GM18502 (cell line): ENCODE measurements around the gene SUPT20HL1.

Experiments
- ATAC-seq: cut with Tn5 transposase; IDR thresholded peaks from one replicate; pipeline ENCODE4 v1.9.1; 2021; ENCODE audit warnings: mild to moderate bottlenecking; ENCODE audit not compliant: unreplicated experiment, poor library complexity

SUPT20HL1 gene

GRCh38 chrX:24392709-24393108, 32.3 kb downstream of the SUPT20HL1 start:
- ATAC-seq: no peak

GRCh38 chrX:24395775-24396174, 35.3 kb downstream of the SUPT20HL1 start:
- peak; percentile 86 for ATAC-seq

- no peak for ATAC-seq
Measured at GRCh38 chrX:24396236-24396930, 35.9 kb downstream of the SUPT20HL1 start.

GRCh38 chrX:24396931-24397279, 36.5 kb downstream of the SUPT20HL1 start:
- no peak for ATAC-seq

- ATAC-seq: no peak
Measured at GRCh38 chrX:24398766-24399165, 38.3 kb downstream of the SUPT20HL1 start.

- ATAC-seq: no peak
Measured at GRCh38 chrX:24399550-24399949, 39.1 kb downstream of the SUPT20HL1 start.

- no peak for ATAC-seq
Measured at GRCh38 chrX:24405959-24406358, 45.5 kb downstream of the SUPT20HL1 start.
